MM.1S (cell line): Measurements from ENCODE around the gene KIRREL3.

Source experiments
- EZH2 ChIP-seq: fragments of 300-600 bp; sonication (generic); optimal IDR thresholded peaks from 2 replicates; pipeline ENCODE3; 2017; ENCODE audit warnings: low read depth, mild to moderate bottlenecking, antibody characterized with exemption, low read length, mixed read lengths
- TF ChIP-seq, protein P1 (sequence below): fragments of 300-600 bp; sonication (generic); IDR thresholded peaks from 2 replicates; pipeline ENCODE4 v1.5.1; 2016; ENCODE audit warnings: antibody characterized with exemption, low read length, mixed read lengths

- TF ChIP-seq, protein P1, sequence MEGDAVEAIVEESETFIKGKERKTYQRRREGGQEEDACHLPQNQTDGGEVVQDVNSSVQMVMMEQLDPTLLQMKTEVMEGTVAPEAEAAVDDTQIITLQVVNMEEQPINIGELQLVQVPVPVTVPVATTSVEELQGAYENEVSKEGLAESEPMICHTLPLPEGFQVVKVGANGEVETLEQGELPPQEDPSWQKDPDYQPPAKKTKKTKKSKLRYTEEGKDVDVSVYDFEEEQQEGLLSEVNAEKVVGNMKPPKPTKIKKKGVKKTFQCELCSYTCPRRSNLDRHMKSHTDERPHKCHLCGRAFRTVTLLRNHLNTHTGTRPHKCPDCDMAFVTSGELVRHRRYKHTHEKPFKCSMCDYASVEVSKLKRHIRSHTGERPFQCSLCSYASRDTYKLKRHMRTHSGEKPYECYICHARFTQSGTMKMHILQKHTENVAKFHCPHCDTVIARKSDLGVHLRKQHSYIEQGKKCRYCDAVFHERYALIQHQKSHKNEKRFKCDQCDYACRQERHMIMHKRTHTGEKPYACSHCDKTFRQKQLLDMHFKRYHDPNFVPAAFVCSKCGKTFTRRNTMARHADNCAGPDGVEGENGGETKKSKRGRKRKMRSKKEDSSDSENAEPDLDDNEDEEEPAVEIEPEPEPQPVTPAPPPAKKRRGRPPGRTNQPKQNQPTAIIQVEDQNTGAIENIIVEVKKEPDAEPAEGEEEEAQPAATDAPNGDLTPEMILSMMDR: no peak
- no peak for TF ChIP-seq EZH2
Measured at GRCh38 chr11:126599217-126599897, 401.2 kb downstream of the KIRREL3 start.
